ENCODE results near the gene RPL32.
"Not testable (repeated sequence)": the region's sequence is repeated elsewhere in the genome, so short reads cannot be mapped to it uniquely, and the experiment has no call there.

Gene RPL32

DNA sequence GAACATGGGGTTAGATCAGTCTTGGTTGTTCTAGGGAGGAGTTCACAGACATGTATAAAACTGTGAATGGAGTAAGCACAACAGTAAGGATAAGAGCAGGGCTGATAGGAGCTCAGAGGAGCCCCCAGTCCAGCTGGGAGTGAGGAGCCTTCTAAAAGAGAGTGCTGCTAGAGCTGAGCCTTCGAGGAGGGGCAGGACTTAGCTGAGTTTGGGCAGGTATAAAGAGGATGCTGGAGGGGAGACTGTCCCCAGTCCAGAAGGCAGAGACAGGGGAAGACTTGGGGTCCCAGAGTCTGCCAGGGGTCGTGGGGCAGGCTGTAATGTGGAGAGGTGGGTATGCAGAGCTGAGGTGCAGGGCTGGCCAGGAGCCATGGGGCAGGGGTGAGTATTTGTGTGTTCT lies 32.8 kb downstream of the RPL32 start:
- no peak for DNase-seq (ENCODE audit: low read depth)

DNA sequence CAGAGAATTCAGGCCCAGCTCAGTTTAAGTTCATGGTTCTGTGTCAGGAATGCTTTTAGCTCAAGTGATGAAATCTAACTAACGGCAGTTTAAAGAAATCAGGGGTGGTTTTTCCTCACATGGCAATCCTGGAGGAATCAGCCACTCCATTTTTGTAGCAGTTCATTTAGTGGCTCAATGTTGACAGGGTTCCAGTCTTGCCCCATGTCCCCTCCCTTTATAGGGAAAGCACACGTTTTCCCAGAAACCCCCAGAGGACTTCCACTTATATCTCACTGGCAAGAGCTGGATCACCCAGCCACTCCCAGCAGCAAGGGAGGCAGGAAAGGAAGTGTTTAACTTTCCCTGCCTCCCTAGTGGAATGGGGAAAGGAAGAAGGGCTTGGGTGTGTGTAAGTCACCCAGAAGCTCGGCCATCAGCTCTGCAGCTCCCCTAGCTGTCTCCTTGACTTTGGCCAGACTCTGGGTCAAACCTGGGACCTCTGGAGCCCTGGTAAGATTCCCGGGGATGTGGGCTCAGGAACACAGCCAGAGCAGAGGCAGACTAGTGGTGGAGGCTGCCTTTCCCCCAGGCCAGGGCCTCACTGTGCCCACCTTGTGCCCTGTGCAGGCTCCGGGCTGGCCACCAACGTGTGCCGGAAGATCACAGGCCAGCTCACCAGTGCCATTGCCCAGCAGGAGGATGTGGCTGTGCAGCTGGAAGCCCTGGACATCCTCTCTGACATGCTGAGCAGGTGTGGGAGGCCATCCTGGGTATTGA lies 33.6 kb downstream of the RPL32 start:
- DNase-seq (ENCODE audit: low read depth) = no peak

DNA sequence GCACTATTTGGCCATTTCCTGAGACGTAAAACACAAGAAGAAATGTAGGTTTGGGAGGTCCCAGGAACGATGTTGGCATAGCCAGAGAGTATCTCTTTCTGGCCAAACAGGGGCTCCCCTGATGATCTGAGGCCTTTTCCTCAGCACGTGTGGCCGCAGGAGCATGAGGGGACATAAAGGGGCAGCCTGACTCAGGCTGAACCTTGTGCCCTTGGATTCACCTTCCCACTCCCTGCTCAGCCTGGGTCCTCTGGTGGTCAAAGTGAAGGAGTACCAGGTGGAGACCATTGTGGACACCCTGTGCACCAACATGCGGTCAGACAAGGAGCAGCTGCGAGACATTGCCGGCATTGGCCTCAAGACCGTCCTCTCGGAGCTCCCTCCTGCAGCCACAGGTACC lies 34.3 kb downstream of the RPL32 start:
- no peak for DNase-seq (ENCODE audit: low read depth)

DNA sequence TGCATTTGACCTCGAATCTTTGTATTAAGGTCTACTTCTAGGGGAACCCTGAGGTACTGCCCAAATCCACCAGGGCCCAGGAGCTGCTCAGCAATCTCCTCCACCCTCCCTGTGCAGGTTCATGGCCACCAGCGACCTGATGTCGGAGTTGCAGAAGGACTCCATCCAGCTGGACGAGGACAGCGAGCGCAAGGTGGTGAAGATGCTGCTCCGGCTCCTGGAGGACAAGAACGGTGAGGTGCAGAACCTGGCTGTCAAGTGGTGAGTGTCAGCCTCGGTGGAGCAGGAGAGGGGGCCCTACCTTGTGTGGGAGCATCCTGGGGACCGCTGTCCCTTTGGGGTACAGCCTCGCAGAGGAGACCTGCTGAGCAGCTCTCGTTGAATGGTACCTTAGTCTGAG lies 38.0 kb downstream of the RPL32 start:
- DNase-seq (ENCODE audit: low read depth) = no peak

- DNase-seq (ENCODE audit: low read depth) = no peak
Observed at GRCh38 chr3:12799525-12800440, 41.6 kb downstream of the RPL32 start.

DNA sequence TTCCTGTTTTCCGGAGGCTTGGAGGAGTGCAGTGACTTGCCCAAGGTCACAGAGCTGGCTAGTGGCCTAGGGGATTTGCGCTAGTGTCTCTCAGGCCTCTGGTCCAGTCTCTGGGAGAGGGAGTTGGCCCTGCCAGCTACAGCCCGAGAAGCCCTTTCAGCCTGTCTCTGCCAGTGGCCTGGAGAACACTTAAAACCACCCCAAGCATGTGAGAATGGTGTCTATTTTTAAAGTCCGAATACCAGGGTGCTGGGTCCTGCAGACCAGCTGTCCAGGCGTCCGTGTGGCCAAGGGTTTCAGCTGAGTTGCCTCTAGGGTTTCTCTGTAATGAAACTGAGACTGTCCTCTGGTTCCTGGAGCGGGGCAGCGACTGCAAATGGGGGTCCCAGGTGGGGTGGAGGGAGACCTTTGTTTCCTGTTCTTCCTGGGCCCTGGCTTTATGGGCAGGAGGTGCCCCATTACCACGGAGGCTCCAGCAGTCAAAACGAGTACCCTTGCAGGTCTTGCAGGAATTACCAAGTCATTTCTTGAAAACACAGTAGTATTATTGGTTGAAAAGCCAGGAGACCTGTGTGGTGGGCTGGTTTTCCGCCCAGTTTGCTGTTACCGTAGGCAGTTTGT lies 42.7 kb downstream of the RPL32 start:
- no peak for DNase-seq (ENCODE audit: low read depth)

- no peak for DNase-seq (ENCODE audit: low read depth)
Observed at GRCh38 chr3:12797892-12798558, 43.3 kb downstream of the RPL32 start.

DNA sequence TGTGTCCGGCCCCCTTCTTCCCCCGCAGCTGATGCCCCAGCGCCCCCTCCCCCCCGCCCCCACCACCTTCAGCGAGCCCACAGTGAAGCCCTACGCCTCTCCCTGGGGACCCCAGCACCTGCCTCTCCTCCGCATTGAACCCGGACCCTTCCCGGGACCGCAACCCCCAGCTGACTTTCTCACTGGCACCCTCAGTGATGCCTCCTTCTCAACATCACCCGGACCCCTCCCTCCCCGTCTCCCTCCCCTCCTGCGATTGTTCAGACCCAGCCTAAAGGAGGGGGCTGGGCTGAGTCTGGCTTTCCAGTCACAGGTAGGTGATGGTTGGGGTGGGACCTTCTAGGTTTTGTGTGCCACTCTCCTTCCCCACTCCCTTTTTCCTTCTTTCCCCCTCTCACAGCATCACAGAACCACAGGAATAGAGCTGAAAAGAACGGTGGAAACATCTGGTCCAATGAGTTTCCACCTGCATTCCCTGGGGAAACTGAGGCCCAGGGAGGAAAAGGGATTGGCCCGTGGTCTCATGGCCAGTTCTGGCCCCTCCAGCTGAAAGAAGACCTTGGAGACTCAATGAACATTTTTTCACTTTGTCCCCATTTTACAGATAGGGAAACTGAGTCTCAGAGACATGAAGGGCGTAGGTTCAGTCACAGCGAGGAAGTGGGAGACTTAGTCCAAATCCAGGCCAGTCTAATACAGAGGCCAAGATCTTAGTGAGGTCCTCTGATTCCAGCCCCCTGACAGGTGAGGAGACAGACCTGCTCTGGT lies 44.1 kb downstream of the RPL32 start:
- no peak for DNase-seq (ENCODE audit: low read depth)

DNA sequence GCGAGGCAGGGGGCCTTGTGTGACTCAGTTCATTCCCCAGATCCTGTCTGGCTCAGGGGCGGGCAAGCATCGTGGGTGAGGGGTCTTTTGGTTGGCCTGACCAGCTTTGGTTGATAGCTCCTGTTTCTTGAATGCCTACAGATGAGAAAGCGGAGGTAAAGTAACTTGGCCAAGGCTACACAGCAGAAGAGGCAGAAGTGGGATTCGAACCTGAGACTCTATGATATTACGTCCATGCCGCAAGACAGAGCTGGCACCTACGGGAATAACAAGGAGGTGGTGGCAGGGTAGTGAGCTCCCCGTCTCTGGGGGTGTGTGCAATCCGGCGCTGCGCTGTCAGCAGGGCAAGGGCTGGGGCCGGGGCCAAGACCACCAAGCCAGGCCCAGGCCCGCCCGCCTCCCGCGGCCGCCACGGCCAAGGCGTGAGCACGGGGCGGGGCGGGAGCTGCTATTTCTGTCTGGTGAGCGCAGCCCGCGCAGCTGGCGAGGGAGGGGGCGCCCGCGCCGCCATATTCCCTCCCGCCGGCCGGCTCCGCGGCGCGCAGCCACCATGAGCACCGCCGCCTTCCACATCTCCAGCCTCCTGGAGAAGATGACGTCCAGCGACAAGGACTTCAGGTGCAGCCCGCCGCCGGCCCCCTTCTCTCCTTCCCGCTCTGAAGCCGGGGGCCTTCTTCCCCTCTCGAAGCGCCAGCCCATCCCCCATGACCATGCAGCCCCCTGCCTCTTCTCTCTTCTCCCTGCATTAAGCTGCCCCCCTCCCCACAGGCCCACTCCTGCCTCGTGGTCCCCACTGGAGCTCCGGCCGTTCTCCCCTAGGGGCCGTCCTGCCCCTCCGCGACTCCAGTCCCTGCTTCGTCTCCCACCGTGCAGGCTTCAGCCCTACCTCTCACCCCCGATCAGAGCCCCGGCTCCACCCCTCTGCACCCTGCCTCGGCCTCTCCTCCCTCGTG lies 44.9 kb downstream of the RPL32 start, which contains the start of gene CAND2:
CAND2 (plus strand) TSS at position 510 of the 953 bp plus-strand sequence; CDS start at position 551, 41 bp downstream.
- DNase-seq (ENCODE audit: low read depth) = peak; percentile 18

- no peak for DNase-seq (ENCODE audit: low read depth)
Observed at GRCh38 chr3:12793701-12794100, 47.7 kb downstream of the RPL32 start.

DNA sequence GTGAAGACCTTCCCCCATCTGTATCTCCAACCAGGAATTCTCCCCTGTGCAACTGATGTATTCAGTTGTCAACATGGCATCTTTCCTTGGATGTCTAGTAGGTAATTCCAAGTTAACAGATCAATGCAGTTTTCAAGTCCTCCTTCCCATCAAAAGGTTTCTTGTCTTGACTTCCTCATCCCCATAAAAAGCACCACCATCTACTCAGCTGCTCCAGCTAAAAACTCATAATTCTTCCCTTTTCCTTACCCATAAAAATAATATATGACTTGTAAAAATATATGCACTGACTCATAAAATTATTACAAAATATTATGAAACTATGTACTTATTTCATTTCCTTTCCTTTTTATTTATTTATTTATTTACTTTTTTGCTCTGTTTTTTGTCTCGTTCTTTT lies 49.9 kb downstream of the RPL32 start:
- DNase-seq (ENCODE audit: low read depth) = no peak

DNA sequence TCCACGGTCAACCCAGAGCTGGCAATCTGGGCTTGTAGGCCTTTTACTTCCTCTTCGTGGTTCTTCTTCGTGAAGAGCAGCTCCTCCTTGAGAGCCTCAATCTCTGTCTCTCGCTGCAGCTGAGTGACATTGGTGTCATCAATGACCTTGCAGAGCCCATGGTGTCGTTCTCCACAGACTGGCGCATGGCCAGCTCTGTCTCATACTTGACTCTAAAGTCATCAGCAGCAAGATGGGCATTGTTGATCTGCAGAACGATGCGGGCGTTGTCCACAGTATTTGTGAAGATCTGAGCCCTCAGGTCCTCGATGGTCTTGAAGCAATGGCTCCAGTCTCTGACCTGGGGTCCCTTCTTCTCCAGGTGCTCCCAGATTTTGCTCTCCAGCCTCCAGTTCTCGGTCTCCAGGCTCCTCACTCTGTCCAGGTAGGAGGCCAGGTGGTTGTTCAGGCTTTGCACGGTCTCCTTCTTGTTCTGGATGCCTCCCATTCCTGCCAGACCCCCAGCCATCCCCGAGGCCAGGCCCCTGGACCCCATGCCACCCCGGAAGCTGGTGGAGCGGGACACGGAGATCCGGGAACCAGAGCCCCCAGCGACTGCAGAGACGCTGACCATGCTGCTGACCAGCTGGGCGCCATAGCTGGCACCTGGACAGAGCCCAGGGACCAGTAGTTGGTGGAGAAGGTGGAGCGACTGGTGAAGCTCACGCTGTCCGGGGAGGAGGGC lies 53.2 kb downstream of the RPL32 start:
- DNase-seq (ENCODE audit: low read depth) = not testable (repeated sequence)

GRCh38 chr3:12787346-12787745 lies 54.0 kb downstream of the RPL32 start:
- DNase-seq (ENCODE audit: low read depth) = peak; percentile 56

DNA sequence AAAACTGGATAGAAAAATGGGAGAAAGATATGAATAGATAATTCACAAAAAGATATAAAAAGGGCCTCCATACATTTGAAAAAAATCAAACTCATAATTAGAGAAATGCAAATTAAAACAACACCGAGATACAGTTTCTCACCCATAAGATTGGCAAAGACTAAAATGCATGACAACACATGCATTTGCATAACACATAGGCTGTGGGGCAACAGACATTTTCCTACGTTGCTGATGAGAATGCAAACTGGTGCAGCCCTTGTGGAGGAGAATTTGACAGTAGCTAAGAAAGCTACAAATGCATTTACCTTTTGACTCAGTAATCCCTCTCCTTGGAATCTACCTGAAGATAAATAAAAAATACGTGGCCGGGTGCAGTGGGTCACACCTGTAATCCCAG lies 56.3 kb downstream of the RPL32 start:
- DNase-seq (ENCODE audit: low read depth) = no peak
